ENCODE data around the gene SPOPL.
"Not testable (repeated sequence)": the region's sequence is repeated elsewhere in the genome, so short reads cannot be mapped to it uniquely, and the experiment has no call there.

The SPOPL gene

GRCh38 chr2:138501425-138502254 is at the start of gene SPOPL:
Gene SPOPL, plus strand, starts transcription at chr2:138501770. Its CDS starts 48,447 bp downstream, at chr2:138550217.
- DNase-seq, result peak; percentile 75

GRCh38 chr2:138452324-138452723 is 49.2 kb upstream of the SPOPL start:
- DNase-seq, result no peak

GRCh38 chr2:138453815-138454214 is 47.8 kb upstream of the SPOPL start:
- no peak for DNase-seq

- no peak for DNase-seq
Observed at GRCh38 chr2:138454761-138455160, 46.8 kb upstream of the SPOPL start.

- no peak for DNase-seq
Observed at GRCh38 chr2:138455275-138455674, 46.3 kb upstream of the SPOPL start.

- no peak for DNase-seq
Observed at GRCh38 chr2:138455691-138456090, 45.9 kb upstream of the SPOPL start.

GRCh38 chr2:138462689-138463088 is 38.9 kb upstream of the SPOPL start:
- not testable (repeated sequence) for DNase-seq

GRCh38 chr2:138468617-138469016 is 33.0 kb upstream of the SPOPL start:
- DNase-seq, result no peak

GRCh38 chr2:138469411-138469810 is 32.2 kb upstream of the SPOPL start:
- no peak for DNase-seq

- no peak for DNase-seq
Observed at GRCh38 chr2:138470941-138471340, 30.6 kb upstream of the SPOPL start.

GRCh38 chr2:138474100-138474825 is 27.3 kb upstream of the SPOPL start:
- peak; percentile 45 for DNase-seq

GRCh38 chr2:138475277-138475776 is 26.2 kb upstream of the SPOPL start:
- peak; percentile 76 for DNase-seq

GRCh38 chr2:138476186-138476585 is 25.4 kb upstream of the SPOPL start:
- DNase-seq, result no peak

- DNase-seq, result no peak
Observed at GRCh38 chr2:138476940-138477339, 24.6 kb upstream of the SPOPL start.

- not testable (repeated sequence) for DNase-seq
Observed at GRCh38 chr2:138482796-138483195, 18.8 kb upstream of the SPOPL start.

GRCh38 chr2:138485019-138485418 is 16.6 kb upstream of the SPOPL start:
- no peak for DNase-seq

- DNase-seq, result no peak
Observed at GRCh38 chr2:138486363-138487198, 15.0 kb upstream of the SPOPL start.

- no peak for DNase-seq
Observed at GRCh38 chr2:138490673-138491494, 10.7 kb upstream of the SPOPL start.

GRCh38 chr2:138491495-138491862 is 10.1 kb upstream of the SPOPL start:
- no peak for DNase-seq

- no peak for DNase-seq
Observed at GRCh38 chr2:138492160-138492559, 9.4 kb upstream of the SPOPL start.

- DNase-seq, result no peak
Observed at GRCh38 chr2:138493334-138493733, 8.2 kb upstream of the SPOPL start.
